GM12891 (cell line): ENCODE results near the gene RARA.

ENCODE experiments used
- POLR2A ChIP-seq: IDR thresholded peaks from 2 replicates; pipeline ENCODE4 v1.6.1; 2011; ENCODE audit warnings: low read depth, low read length, control low read depth
- POLR2AphosphoS5 ChIP-seq: IDR thresholded peaks from 2 replicates; pipeline ENCODE4 v1.6.1; 2011; ENCODE audit warnings: low read depth, low read length, control low read depth
- POU2F2 ChIP-seq: IDR thresholded peaks from 2 replicates; pipeline ENCODE4 v1.6.1; 2011; ENCODE audit warnings: low read depth, mild to moderate bottlenecking, control low read depth, low read length, moderate library complexity

DNA sequence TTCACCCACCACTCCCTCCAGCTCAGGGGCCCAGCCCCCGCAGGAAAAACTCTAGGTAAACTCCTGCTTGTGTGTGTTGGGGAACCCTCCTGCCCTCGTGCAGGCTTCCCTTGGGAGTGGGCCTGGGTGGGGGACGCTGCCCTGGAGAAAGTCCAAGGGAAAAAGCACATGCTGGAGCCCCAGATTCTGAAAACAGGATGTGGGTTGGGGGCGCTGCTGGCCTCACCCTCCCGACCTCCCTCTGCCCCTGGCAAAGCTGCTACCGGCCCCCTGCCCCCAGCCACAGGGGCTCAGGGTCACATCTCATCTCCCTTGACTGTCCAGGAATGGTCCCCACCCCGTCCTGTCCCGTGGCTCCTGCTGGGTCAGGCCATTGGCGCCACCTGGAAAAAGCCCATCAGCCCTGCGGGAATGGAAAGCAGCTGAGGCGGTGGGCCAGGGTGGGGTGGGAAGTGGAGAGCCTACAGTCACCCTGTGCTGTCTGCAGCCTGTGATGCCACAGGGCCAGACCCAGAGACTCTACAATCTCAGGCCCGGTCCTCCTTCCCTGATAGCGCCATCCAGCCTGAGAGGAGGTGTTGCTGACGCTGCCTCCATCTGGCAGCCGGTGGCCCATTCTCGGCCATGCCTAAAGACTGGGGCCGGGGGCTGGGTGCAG, 58.0 kb downstream of the RARA start:
- TF ChIP-seq POLR2A: no peak
- TF ChIP-seq POLR2AphosphoS5: no peak
- no peak for TF ChIP-seq POU2F2
